ENCODE results near the gene KRT78.
"Not testable (repeated sequence)": the region's sequence is repeated elsewhere in the genome, so short reads cannot be mapped to it uniquely, and the experiment has no call there.

KRT78 gene

DNA sequence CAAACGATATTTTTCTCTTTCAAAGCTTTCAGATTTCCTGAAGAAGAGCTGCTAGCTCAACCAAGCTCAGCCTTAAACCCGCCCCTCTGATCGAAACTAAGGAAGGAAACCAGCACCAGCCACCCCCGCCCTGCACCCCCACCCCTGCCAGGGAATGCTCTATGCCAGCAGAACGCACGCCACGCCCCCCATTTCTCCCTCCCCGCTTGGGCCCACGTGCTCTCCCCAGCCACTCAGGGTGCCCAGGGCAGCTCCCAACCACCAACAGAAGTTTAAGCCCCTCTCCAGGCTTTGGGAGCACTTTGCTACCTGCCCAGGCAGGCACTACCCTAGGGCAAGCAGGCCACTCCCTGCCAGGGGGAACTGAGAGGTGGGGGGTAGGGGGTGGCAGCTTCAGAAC is 18.8 kb upstream of the KRT78 start:
- no peaks in the 10 kb centered on the region for H3K9me3 ChIP-seq (ENCODE audit: insufficient read depth, low read depth, low read length)
- H3K9ac ChIP-seq (ENCODE audit: low read depth, low read length), result no peak overlapping the region
- H3K4me1 ChIP-seq (ENCODE audit: insufficient read depth, low read length), result no peaks in the 10 kb centered on the region
- H3K4me3 ChIP-seq (ENCODE audit: low read length), result no peak overlapping the region
- H3K36me3 ChIP-seq (ENCODE audit: insufficient read depth, low read depth, low read length), result no peaks in the 10 kb centered on the region
- H3K27me3 ChIP-seq (ENCODE audit: insufficient read depth, low read length), result no peaks in the 10 kb centered on the region
- no peak overlapping the region for H3K27ac ChIP-seq (ENCODE audit: low read length)

DNA sequence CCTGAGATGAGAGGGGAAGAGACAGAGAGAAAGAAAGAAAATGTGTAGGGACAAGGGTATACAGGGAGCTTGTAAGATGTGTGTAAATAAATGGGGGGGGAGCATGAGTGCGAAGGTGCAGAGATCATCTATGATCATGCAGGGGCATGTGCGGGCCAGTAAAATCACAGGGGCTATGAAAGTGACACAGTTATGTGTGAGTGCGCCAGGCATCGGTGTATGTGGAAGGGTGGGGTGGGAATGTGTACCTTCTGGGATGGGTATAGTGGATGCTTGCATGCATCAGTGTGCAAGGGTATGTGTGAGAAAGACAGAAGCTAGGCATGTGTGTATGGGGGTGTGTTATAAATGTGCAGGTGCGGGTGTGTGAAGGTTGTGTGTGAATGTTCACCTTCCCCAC is 18.4 kb upstream of the KRT78 start:
- Histone ChIP-seq H3K9ac (ENCODE audit: low read depth, low read length) (no peak overlapping the region), H3K4me1 (ENCODE audit: insufficient read depth, low read length) (no peaks in the 10 kb centered on the region), H3K27ac (ENCODE audit: low read length) (no peak overlapping the region), H3K27me3 (ENCODE audit: insufficient read depth, low read length) (no peaks in the 10 kb centered on the region), H3K9me3 (ENCODE audit: insufficient read depth, low read depth, low read length) (no peaks in the 10 kb centered on the region), H3K4me3 (ENCODE audit: low read length) (no peak overlapping the region), H3K36me3 (ENCODE audit: insufficient read depth, low read depth, low read length) (no peaks in the 10 kb centered on the region)

DNA sequence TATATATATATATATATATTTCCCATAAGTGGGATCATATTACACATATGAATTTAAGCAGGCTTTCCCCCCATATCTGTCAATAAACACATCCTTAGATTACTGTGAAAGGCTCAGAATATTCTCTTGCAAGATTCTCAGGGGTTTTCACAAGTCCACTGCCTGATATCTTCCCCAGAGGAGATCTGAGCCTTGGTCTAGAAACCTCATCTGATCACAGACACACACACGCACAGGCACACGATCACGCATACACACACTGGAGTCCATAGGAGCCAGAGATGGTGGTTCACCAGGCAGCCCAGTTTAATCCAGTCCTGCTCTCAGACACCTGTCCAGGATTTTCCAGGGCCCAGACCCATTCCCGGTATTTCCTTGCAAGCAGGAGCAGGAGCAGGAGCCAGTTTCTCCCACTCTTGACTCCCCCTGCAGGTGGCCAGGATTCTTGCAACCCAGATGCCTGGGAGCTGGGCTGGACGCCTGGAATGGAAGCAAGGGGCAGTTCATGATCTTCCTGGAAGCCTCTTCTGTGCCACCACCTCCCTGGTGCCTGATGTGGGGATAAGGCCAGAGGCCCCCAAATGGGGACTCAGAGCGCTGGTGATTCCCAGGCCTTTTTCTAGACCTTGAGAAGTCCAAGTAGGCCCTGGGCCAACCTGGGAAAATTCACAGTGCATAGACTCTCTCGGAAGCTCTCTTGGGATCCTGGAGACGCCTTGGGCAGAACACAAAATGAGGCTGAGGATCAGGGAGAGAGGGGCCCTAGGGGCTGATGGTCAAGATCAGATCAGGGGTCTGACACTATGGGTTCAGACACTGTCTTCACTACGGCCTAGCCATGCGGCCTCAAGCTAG is 16.5 kb upstream of the KRT78 start:
- H3K9ac ChIP-seq (ENCODE audit: low read depth, low read length), result no peak overlapping the region
- no peak overlapping the region for H3K27ac ChIP-seq (ENCODE audit: low read length)
- H3K27me3 ChIP-seq (ENCODE audit: insufficient read depth, low read length), result no peaks in the 10 kb centered on the region

DNA sequence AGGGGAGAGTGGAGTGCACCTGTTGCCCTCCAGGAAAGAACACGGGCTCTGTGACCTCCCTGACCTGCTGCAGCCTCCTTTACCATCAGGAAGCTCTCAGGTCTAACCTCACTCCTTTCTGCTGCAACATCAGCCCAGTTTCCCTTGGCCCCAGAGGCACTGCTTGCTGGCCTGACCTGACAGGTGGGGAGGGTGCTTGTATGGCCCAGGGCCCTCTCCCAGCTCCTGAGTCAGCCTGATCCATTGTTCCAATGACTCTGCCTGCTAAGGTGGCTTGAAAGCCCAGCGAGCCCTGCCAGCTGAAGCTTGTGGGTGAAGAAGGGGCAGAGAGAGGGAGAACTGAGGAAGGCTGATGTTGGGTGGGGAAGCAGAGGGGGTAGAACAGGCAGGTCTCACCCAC is 13.2 kb upstream of the KRT78 start:
- no peaks in the 10 kb centered on the region for H3K9me3 ChIP-seq (ENCODE audit: insufficient read depth, low read depth, low read length)
- no peaks in the 10 kb centered on the region for H3K4me1 ChIP-seq (ENCODE audit: insufficient read depth, low read length)
- no peaks in the 10 kb centered on the region for H3K27me3 ChIP-seq (ENCODE audit: insufficient read depth, low read length)
- H3K36me3 ChIP-seq (ENCODE audit: insufficient read depth, low read depth, low read length), result no peaks in the 10 kb centered on the region
- no peak overlapping the region for H3K27ac ChIP-seq (ENCODE audit: low read length)
- no peak overlapping the region for H3K4me3 ChIP-seq (ENCODE audit: low read length)
- H3K9ac ChIP-seq (ENCODE audit: low read depth, low read length), result no peak overlapping the region

More for the DNA sequence above, 16.5 kb upstream of the KRT78 start:
- Histone ChIP-seq H3K4me1 (ENCODE audit: insufficient read depth, low read length) (no peaks in the 10 kb centered on the region), H3K9me3 (ENCODE audit: insufficient read depth, low read depth, low read length) (no peaks in the 10 kb centered on the region), H3K36me3 (ENCODE audit: insufficient read depth, low read depth, low read length) (no peaks in the 10 kb centered on the region), H3K4me3 (ENCODE audit: low read length) (no peak overlapping the region)

DNA sequence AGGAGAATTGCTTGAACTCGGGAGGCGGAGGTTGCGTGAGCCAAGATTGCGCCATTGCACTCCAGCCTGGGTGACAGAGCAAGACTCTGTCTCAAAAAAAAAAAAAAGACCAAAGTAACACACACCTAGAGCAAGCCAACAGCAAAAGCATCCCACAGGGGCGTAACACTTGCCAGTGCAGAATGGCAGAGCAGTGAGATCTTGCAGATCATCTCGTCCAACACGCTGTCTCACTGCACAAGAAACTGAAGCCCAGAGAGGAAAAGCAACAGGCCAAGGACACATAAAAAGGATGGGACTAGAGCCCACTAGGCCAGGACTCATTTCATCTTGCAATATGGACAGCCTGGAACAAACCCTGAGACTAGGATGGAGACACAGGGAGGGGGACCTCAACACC is 12.7 kb upstream of the KRT78 start:
- Histone ChIP-seq H3K27ac (ENCODE audit: low read length) (no peak overlapping the region), H3K4me3 (ENCODE audit: low read length) (no peak overlapping the region), H3K9ac (ENCODE audit: low read depth, low read length) (no peak overlapping the region), H3K27me3 (ENCODE audit: insufficient read depth, low read length) (no peaks in the 10 kb centered on the region), H3K9me3 (ENCODE audit: insufficient read depth, low read depth, low read length) (no peaks in the 10 kb centered on the region), H3K36me3 (ENCODE audit: insufficient read depth, low read depth, low read length) (no peaks in the 10 kb centered on the region), H3K4me1 (ENCODE audit: insufficient read depth, low read length) (no peaks in the 10 kb centered on the region)

DNA sequence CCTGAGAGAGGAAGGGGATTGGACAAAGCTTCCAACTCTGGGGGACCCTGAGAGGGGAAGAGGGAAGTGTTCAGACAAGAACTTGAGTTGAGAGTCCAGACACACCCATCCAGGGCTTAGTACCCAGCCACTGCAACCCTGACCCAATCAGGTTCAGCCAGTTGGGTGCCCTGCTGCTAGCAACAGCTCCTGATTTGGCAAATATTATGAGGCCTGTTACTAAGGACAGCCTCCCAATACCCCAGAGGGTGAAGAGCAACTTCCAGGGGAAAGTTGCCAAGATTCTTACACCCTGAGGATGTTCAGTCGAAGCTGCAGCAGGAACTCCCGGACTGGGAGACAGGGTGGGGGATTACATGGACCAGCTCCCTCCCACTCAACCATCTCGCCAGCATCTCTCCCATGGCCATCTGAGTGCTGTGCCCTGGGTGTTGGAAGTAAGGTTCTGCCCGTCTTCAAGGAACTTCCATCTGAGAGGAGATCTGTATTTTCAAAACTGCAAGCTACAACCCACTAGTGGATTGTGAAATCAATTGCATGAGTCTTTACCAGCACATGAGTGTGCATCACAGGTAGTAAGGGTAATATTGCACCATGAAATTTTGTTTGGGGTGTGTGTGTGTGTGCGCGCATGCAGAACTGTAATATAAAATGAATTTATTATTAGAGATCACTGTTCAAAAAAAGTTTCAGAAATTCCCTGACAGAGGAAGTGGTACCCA is 11.5 kb upstream of the KRT78 start:
- Histone ChIP-seq H3K27me3 (ENCODE audit: insufficient read depth, low read length) (no peaks in the 10 kb centered on the region), H3K9ac (ENCODE audit: low read depth, low read length) (no peak overlapping the region), H3K4me1 (ENCODE audit: insufficient read depth, low read length) (no peaks in the 10 kb centered on the region), H3K36me3 (ENCODE audit: insufficient read depth, low read depth, low read length) (no peaks in the 10 kb centered on the region), H3K4me3 (ENCODE audit: low read length) (no peak overlapping the region), H3K27ac (ENCODE audit: low read length) (no peak overlapping the region), H3K9me3 (ENCODE audit: insufficient read depth, low read depth, low read length) (no peaks in the 10 kb centered on the region)

DNA sequence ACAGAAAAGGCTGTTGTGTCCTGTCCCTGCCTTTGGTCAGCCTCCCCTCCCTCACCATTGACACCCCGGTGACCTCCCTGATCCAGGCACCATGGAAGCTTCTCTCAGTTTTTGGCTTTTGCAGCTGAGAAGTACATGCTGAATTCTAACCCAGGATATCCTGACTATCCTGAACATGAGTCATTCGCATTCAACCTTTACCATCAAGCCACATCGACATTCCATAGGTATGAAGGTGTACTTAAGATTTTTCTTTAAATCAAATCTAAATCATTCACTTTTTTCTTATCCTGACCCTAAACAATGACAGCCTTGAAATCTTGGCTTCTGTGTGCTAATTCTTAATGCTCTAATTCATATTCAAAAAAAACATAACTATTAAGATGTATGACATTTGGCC is 8.7 kb upstream of the KRT78 start:
- no peak overlapping the region for H3K27ac ChIP-seq (ENCODE audit: low read length)
- H3K9ac ChIP-seq (ENCODE audit: low read depth, low read length), result no peak overlapping the region
- H3K4me3 ChIP-seq (ENCODE audit: low read length), result no peak overlapping the region
- H3K27me3 ChIP-seq (ENCODE audit: insufficient read depth, low read length), result no peaks in the 10 kb centered on the region; the same call in 1 of the 2 replicates
- H3K4me1 ChIP-seq (ENCODE audit: insufficient read depth, low read length), result no peaks in the 10 kb centered on the region
- H3K9me3 ChIP-seq (ENCODE audit: insufficient read depth, low read depth, low read length), result no peaks in the 10 kb centered on the region
- H3K36me3 ChIP-seq (ENCODE audit: insufficient read depth, low read depth, low read length), result no peaks in the 10 kb centered on the region

GRCh38 chr12:52856787-52857186 is 8.0 kb upstream of the KRT78 start:
- H3K4me3 ChIP-seq (ENCODE audit: low read length), result no peak overlapping the region
- H3K9ac ChIP-seq (ENCODE audit: low read depth, low read length), result no peak overlapping the region
- H3K27ac ChIP-seq (ENCODE audit: low read length), result no peak overlapping the region
- H3K36me3 ChIP-seq (ENCODE audit: insufficient read depth, low read depth, low read length), result no peaks in the 10 kb centered on the region
- H3K4me1 ChIP-seq (ENCODE audit: insufficient read depth, low read length), result no peaks in the 10 kb centered on the region
- no peaks in the 10 kb centered on the region for H3K9me3 ChIP-seq (ENCODE audit: insufficient read depth, low read depth, low read length)
- no peaks in the 10 kb centered on the region; the same call in 1 of the 2 replicates for H3K27me3 ChIP-seq (ENCODE audit: insufficient read depth, low read length)

DNA sequence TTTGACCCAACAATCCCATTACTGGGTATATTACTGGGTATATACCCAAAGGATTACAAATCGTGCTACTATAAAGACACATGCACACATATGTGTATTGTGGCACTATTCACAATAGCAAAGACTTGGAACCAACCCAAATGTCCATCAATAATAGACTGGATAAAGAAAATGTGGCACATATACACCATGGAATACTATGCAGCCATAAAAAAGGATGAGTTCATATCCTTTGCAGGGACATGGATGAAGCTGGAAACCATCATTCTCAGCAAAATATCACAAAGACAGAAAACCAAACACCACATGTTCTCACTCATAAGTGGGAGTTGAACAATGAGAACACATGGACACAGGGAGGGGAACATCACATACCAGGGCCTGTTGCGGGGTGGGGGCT is 7.3 kb upstream of the KRT78 start:
- not testable (repeated sequence) for H3K4me1 ChIP-seq (ENCODE audit: insufficient read depth, low read length); H3K9me3 ChIP-seq (ENCODE audit: insufficient read depth, low read depth, low read length); H3K27me3 ChIP-seq (ENCODE audit: insufficient read depth, low read length); H3K4me3 ChIP-seq (ENCODE audit: low read length); H3K36me3 ChIP-seq (ENCODE audit: insufficient read depth, low read depth, low read length); H3K9ac ChIP-seq (ENCODE audit: low read depth, low read length); H3K27ac ChIP-seq (ENCODE audit: low read length)

- Histone ChIP-seq H3K9ac (ENCODE audit: low read depth, low read length) (no peak overlapping the region), H3K36me3 (ENCODE audit: insufficient read depth, low read depth, low read length) (no peaks in the 10 kb centered on the region), H3K9me3 (ENCODE audit: insufficient read depth, low read depth, low read length) (no peaks in the 10 kb centered on the region), H3K4me1 (ENCODE audit: insufficient read depth, low read length) (no peaks in the 10 kb centered on the region), H3K27me3 (ENCODE audit: insufficient read depth, low read length) (no peaks in the 10 kb centered on the region; the same call in 1 of the 2 replicates), H3K4me3 (ENCODE audit: low read length) (no peak overlapping the region), H3K27ac (ENCODE audit: low read length) (no peak overlapping the region)
These were observed 3.0 kb upstream of the KRT78 start for GRCh38 chr12:52851787-52852186.

GRCh38 chr12:52850681-52851080 is 1.9 kb upstream of the KRT78 start:
- H3K4me1 ChIP-seq (ENCODE audit: insufficient read depth, low read length), result no peaks in the 10 kb centered on the region
- H3K27ac ChIP-seq (ENCODE audit: low read length), result no peak overlapping the region
- no peak overlapping the region for H3K4me3 ChIP-seq (ENCODE audit: low read length)
- H3K9me3 ChIP-seq (ENCODE audit: insufficient read depth, low read depth, low read length), result no peaks in the 10 kb centered on the region
- H3K27me3 ChIP-seq (ENCODE audit: insufficient read depth, low read length), result no peaks in the 10 kb centered on the region; the same call in 1 of the 2 replicates
- H3K36me3 ChIP-seq (ENCODE audit: insufficient read depth, low read depth, low read length), result no peaks in the 10 kb centered on the region
- H3K9ac ChIP-seq (ENCODE audit: low read depth, low read length), result no peak overlapping the region

DNA sequence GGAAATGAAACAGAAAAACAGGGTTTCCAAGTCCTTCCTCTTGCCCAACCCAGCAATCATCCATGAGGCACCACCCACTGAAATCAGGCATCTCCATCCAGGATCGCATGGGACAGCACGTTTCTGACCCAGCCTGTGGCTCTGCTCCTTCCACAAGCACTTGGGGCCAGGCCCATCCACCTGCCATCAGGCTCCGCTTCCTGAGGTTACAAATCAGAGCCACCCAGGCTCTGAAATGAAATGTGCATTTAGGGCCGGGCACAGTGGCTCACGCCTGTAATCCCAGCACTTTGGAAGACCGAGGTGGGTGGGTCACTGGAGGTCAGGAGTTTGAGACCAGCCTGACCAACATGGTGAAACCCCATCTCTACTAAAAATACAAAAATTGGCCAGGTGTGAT is 717 bp upstream of the KRT78 start:
- H3K9me3 ChIP-seq (ENCODE audit: insufficient read depth, low read depth, low read length), result no peaks in the 10 kb centered on the region
- H3K9ac ChIP-seq (ENCODE audit: low read depth, low read length), result no peak overlapping the region
- H3K27ac ChIP-seq (ENCODE audit: low read length), result no peak overlapping the region
- H3K4me3 ChIP-seq (ENCODE audit: low read length), result no peak overlapping the region
- no peaks in the 10 kb centered on the region; the same call in 1 of the 2 replicates for H3K27me3 ChIP-seq (ENCODE audit: insufficient read depth, low read length)
- H3K4me1 ChIP-seq (ENCODE audit: insufficient read depth, low read length), result no peaks in the 10 kb centered on the region
- H3K36me3 ChIP-seq (ENCODE audit: insufficient read depth, low read depth, low read length), result no peaks in the 10 kb centered on the region

Data from iPS-20b (cell line).